SU-DHL-6 (cell line): ENCODE data around the gene CACNA2D4.

ENCODE experiments used
- CTCF ChIP-seq: fragments of 200-600 bp; sonication (generic); IDR thresholded peaks from one replicate; pipeline ENCODE4 v1.5.1; 2017; ENCODE audit warnings: antibody characterized with exemption, mild to moderate bottlenecking, low read length, moderate library complexity; ENCODE audit not compliant: insufficient read depth, poor library complexity, severe bottlenecking
- EZH2phosphoT487 ChIP-seq: fragments of 200-600 bp; sonication (generic), shearing (Covaris generic); conservative IDR thresholded peaks from 2 replicates; pipeline ENCODE4 v1.6.1; 2018; ENCODE audit warnings: mild to moderate bottlenecking, antibody characterized with exemption, low read length, moderate library complexity, mixed read lengths

DNA sequence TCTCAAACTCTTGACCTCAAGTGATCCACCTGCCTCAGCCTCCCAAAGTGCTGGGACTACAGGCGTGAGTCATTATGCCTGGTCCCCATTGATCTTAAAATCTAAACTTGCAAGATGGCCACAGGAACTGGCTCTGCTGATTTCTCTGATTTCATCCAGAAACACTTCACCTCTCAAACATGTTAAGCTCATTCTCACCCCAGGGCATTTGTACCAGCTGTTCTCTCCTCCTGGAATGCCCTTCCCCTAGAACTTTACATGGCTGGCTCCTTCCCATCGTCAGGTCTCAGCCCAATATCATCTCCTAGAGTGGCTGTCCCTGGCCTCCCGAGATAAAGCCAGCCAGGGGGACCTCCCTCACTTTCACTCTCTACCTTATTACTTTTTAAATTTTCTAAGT, 103.3 kb downstream of the CACNA2D4 start:
- TF ChIP-seq CTCF (no peak), EZH2phosphoT487 (no peak)
